Fibroblast of mammary gland (primary cell): ENCODE data around the gene TRIP4.

Source experiments
- DNase-seq: peaks from one replicate; pipeline ENCODE4 v3.0.0-alpha.2; 2010; ENCODE audit warnings: low read depth
- H3K4me3 ChIP-seq: 2 replicates; pipeline ENCODE4 v1.5.1; 2011; ENCODE audit warnings: low read depth, mild to moderate bottlenecking, low read length, moderate library complexity; ENCODE audit not compliant: control insufficient read depth
- TF ChIP-seq, protein P1 (sequence below): conservative IDR thresholded peaks from 2 replicates; pipeline ENCODE4 v1.5.1; 2011; ENCODE audit warnings: low read depth, low read length, inconsistent platforms; ENCODE audit not compliant: control insufficient read depth, insufficient read depth

The TRIP4 gene

DNA sequence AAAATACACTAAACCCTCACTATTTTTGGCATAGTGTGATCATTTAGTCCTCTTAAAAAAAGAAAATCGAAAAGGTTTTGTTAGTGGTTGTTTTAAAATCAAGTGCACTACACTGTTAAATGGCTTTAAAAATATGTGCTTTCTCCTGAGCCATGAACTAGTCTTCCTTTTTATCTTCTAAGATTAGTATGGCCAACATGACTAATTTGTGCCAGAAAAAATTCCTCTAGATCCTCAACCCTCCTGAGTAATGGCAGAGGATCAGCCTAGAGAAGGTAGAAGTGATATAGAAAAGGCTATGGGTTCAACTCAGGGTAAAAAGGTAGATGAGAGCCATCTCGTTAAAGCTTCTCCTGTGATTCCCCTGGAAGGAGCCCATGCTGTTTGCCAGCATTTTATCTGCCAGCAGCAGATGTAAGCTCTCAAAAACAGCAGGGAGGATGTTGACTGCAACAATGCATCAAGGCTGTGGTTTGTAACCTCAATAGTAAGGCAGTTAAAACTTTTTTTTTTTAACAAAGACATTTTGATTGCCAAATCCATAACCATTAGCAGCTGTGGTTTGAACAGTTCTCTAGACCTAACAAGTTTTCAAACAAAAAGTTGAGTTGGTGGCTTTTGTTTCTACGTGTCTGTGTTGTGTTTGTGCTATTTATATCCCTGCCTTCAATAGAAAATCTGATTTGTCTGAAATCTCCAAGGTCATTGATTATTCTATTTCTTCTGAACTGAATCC lies 42.5 kb downstream of the TRIP4 start:
- TF ChIP-seq, protein P1, sequence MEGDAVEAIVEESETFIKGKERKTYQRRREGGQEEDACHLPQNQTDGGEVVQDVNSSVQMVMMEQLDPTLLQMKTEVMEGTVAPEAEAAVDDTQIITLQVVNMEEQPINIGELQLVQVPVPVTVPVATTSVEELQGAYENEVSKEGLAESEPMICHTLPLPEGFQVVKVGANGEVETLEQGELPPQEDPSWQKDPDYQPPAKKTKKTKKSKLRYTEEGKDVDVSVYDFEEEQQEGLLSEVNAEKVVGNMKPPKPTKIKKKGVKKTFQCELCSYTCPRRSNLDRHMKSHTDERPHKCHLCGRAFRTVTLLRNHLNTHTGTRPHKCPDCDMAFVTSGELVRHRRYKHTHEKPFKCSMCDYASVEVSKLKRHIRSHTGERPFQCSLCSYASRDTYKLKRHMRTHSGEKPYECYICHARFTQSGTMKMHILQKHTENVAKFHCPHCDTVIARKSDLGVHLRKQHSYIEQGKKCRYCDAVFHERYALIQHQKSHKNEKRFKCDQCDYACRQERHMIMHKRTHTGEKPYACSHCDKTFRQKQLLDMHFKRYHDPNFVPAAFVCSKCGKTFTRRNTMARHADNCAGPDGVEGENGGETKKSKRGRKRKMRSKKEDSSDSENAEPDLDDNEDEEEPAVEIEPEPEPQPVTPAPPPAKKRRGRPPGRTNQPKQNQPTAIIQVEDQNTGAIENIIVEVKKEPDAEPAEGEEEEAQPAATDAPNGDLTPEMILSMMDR: no peak
- DNase-seq: peak; percentile 95
- H3K4me3 ChIP-seq: no peak overlapping the region

DNA sequence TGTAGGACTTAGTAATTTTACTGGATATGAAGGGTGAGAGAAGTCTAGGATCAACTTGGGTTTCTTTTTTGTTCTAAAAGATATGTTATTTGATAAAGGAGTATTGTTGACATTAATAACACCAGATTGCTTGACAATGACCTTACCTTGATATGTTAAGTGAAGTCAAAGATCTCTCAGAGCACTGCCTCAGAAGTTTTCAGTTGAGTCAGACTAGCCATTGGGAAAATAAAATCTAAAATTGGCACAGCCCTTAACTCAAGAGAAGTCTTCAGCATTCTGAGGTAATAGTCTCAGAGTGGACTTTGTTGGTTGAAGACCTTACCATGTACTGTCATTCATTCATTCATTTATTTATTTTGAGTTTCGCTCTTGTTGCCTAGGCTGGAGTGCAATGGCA lies 50.3 kb downstream of the TRIP4 start:
- DNase-seq: no peak
- TF ChIP-seq, protein P1: no peak
- no peak overlapping the region for H3K4me3 ChIP-seq

DNA sequence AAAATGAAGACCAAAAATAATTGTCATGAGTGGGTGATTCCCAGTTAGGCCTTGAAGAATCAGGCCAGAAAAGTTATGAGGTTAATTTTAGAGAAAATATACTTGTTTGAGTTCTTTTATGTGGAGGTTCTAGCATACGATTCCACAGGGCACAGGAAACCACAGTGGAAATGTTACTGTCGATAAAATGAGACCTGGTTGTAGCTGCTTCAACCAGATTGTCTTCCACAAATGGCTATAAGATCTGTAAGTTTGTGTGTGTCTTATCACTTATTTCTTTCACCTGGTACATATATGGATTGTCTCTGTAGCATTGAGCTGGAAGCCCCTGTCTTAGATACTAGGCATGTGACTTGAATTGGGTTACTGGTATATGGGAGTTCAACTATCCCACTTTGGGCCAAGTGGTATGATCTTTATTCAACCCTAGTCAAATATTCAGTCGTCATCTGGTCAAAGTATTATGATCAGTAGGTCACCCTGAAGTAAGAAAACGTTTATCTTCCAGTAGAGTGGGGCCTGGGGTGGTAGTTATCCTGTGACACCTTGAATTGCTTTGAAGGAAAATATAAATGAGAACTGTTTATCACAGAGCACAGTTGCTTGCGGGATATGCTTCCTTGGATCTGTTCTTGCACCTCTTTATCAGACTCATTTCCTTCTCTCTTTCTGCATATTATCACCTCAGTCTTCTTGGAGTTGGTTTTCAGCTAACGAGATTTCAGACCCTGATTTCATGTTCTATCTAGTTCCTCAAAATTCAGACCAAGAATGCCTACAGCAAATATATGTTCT lies 51.2 kb downstream of the TRIP4 start:
- no peak for DNase-seq
- H3K4me3 ChIP-seq: no peak overlapping the region
- TF ChIP-seq, protein P1: no peak

DNA sequence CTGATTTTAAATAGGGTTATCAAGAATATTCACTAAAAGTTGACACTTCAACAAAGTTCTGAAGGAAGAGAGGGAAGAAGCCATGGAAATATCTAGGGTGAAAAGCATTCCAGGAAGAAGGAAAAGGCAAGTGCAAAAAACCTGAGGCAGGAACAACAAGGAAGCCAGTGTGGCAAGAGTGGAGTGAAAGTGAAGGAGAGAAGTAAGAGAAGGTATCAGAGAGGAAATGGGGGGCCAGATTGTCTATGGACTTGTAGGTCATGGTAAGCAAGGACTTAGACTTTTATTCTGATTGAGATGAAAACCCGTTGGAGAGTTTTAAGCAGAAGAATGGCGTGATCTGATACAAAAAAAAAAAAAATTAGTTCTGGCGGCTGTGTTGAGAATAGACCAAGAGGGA lies 54.2 kb downstream of the TRIP4 start:
- DNase-seq: no peak
- TF ChIP-seq, protein P1: no peak
- no peak overlapping the region for H3K4me3 ChIP-seq

DNA sequence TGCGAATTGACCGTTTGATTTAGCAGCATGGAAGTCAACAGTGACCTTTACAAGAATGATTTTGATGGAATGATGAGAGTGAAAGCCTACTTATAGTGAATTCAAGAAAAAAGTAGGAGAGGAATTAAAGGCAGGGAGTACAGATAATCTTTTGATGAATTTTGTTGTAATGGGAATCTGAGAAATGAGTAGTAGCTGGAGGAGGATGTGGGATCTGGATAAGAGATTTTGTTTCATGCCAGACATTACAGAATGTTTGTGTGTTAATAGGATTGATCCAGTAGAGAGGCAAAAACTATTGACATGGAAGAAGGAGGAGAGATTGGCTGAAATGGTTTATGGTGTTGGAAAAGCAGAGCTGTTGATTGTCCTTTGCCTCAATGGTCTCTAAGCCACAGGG lies 55.4 kb downstream of the TRIP4 start:
- TF ChIP-seq, protein P1: no peak
- DNase-seq: no peak

DNA sequence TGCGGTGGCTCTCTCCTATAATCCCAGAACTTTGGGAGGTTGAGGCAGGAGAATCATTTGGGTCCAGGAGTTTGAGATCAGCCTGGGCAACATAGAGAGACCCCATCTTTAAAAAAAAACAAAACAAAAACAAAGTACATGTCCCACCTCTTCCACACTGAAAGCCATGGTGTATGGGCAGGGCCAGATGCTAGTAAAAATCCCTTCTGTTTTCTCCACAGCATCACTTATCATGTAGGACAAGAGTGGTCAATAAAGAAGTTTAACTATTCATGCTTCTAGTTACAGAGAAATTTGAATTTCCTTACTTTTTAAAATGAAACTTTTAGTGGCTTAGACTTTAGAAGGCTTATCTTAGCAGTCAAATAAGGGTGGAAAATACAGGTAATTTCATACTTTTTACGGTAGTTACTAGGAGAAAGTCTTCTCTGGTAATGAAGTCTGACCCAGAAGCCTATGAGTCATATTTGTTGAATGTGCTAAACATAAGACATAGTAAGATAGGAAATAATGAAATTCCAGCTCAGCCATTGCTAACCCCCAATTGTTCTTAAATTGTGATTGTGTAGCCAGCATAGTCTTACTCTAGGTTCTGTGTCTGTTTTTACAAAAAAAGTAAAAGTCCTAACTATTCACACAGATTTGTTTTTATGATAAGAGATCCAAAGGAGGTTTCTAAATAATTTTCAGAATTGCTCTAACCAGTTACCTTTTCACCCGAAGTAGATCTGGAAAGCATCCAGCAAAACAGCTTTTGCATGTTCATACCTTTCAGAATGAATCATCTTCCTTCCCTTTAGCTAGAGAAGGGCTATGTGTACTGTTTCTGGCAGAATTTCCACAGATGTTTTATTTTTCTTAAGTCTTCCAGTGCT lies 56.3 kb downstream of the TRIP4 start:
- H3K4me3 ChIP-seq: no peak overlapping the region
- peak; percentile 79 for DNase-seq
- TF ChIP-seq, protein P1: no peak

More for the DNA sequence above, 55.4 kb downstream of the TRIP4 start:
- H3K4me3 ChIP-seq: no peak overlapping the region
